ENCODE results near the gene ADAMTSL1.

DNA sequence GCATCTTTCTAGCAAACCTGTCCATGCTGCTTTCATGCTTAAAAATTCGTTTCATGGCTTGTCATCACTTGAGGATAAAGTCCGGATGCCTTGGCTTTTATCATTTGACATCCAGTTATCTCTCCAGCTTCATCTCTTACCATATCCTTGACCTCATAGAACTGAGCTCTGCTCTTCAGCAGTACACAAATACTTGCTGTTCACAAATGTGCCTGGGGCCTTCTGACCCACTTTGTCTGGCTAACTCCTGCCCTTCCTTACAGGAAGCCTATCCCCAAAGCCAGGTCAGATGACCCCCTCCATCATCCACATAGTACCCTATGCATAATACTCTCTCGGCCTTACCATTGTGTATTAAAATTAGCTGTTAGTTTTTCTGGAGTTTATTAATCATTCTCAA is 310.0 kb downstream of the ADAMTSL1 start:
- no peak for TF ChIP-seq RAD21 (IDR thresholded peaks at IDR 0.05 in 1 of 2, conservative IDR thresholded peaks at IDR 0.05 in 1 of 2; ENCODE audit: low read depth in 2 of 2, low read length in 2 of 2)
- no peak for TF ChIP-seq CTCF (IDR thresholded peaks at IDR 0.05; ENCODE audit: control extremely low read depth in 1 of 3, insufficient read depth in 1 of 3, low read depth in 1 of 3, low read length in 3 of 3)
- no peak for TF ChIP-seq SIN3A (conservative IDR thresholded peaks at IDR 0.05 in 1 of 2, IDR thresholded peaks at IDR 0.05 in 1 of 2; ENCODE audit: low read depth in 1 of 2, low read length in 2 of 2)
- TF ChIP-seq SP2 (IDR thresholded peaks at IDR 0.05; ENCODE audit: low read length), result no peak
- no peak for TF ChIP-seq CHD1 (IDR thresholded peaks at IDR 0.05; ENCODE audit: low read depth, low read length)
- TF ChIP-seq POLR2A (IDR thresholded peaks at IDR 0.05; ENCODE audit: control extremely low read depth in 1 of 2, low read depth in 2 of 2, low read length in 2 of 2), result no peak
- no peak for TF ChIP-seq JUN (IDR thresholded peaks at IDR 0.05; ENCODE audit: low read depth, low read length)
- no peak for TF ChIP-seq CEBPB (IDR thresholded peaks at IDR 0.05; ENCODE audit: low read depth, low read length)

Measured in H1 (cell line).